T-helper 17 cell (primary cell): ENCODE measurements around the gene MYH9. TPM values are rescaled to one million over a fixed set of nuclear protein-coding genes. Genes with fewer than 3 reads are reported as not detected.

Source experiments
- ATAC-seq: fragments of 150-1000 bp; cut with Tn5 transposase; 2 replicates; pipeline ENCODE4 v1.10.0; 2021; ENCODE audit warnings: mild to moderate bottlenecking, moderate library complexity
- DNase-seq, 3 donors: peaks; one replicate each; pipeline versions ENCODE4 v3.0.0 to v3.0.0-alpha.2; 2020 to 2021
- H3K9me3 ChIP-seq: one replicate; pipeline ENCODE4 v1.7.0; 2013; ENCODE audit warnings: low read length, mild to moderate bottlenecking; ENCODE audit not compliant: control insufficient read depth, poor library complexity, severe bottlenecking
- H3K27ac Mint-ChIP-seq: one replicate; pipeline ENCODE4 v1.8.0; 2022; ENCODE audit warnings: mild to moderate bottlenecking, moderate library complexity, mixed read lengths
- H3K27me3 Mint-ChIP-seq: one replicate; pipeline ENCODE4 v1.8.0; 2022; ENCODE audit warnings: mixed read lengths
- H3K36me3 Mint-ChIP-seq: one replicate; pipeline ENCODE4 v1.8.0; 2022; ENCODE audit warnings: low read depth, mixed read lengths
- H3K4me1 Mint-ChIP-seq: one replicate; pipeline ENCODE4 v1.8.0; 2022; ENCODE audit warnings: mild to moderate bottlenecking, mixed read lengths
- H3K4me3 Mint-ChIP-seq: one replicate; pipeline ENCODE4 v1.8.0; 2022; ENCODE audit warnings: mild to moderate bottlenecking, moderate library complexity, mixed read lengths
- total RNA-seq, 4 donors: library from RNA in 2 of 4; stranded (reverse) in 2 of 4; gene quantifications; one replicate each; pipeline ENCODE4 v1.2.3 and lab custom pipeline; 2022 to 2026

MYH9 gene
- total RNA-seq, 2 donors from 2014 or later: 1,038 to 1,220 TPM

DNA sequence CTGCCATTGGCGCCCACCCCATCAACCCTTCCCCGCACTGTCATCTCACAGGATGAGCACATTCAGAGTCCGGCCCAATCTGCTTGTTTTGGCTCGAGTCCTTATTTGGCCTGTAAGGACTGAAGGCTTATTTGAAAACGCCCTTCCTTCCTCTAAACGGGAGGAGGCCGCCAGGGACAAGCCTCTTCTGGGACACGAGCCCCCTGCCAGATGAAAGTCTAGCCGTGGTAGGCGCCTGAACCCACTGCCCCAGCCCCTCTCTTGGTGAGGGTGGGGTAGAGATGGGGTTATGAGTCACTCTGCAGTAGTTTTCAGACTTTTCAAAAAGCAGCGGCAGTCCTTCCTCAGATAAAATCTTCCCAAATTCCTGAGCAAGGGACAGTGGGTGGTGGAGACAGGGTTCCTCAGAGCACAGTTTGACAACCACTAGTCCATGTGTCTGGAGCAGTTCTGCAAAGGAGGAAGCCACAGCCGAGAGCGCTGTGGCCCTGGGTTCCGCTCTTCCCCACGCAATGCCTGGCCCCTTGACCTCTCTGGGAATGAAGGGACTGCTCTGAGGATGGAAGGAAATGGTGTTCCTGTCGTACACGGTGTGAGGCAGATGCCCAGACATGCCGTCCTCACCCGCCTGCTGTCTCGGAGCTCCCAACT is 57.0 kb downstream of the MYH9 start:
- Mint-ChIP-seq H3K4me1 (peaks cover 79% of the 10 kb centered on the region), H3K36me3 (peaks cover 5% of the 10 kb centered on the region), H3K27ac (peak overlapping the region; percentile 98), H3K4me3 (peak overlapping the region; percentile 90), H3K27me3 (no peaks in the 10 kb centered on the region)
- no peak for ATAC-seq
- H3K9me3 ChIP-seq: no peaks in the 10 kb centered on the region
- peak in 1 of 3 donors; percentile 36 for DNase-seq

DNA sequence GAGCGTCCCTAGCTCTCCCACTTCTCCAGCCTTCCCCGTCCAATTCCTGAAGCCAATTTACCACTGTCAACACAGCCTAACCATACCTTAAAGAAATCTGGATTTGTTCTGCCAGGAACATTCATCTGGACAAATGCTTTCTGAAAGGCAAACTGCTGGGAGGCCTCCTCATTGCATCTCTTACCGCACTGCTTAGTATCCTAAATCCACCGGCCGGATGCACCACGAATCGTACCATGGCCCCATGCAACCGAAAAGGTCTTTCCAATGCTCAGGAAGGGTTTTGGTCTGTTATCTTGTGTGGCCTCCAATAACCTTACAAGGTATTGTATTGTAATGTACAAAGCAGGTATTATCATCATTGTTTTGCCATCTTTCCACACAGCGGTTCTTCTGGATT is 57.6 kb downstream of the MYH9 start:
- peak overlapping the region; percentile 90 for H3K4me3 Mint-ChIP-seq
- peak overlapping the region; percentile 98 for H3K27ac Mint-ChIP-seq
- DNase-seq: no peak
- no peak for ATAC-seq
- no peaks in the 10 kb centered on the region for H3K27me3 Mint-ChIP-seq
- H3K36me3 Mint-ChIP-seq: peaks cover 5% of the 10 kb centered on the region
- H3K9me3 ChIP-seq: no peaks in the 10 kb centered on the region
- H3K4me1 Mint-ChIP-seq: peaks cover 74% of the 10 kb centered on the region

DNA sequence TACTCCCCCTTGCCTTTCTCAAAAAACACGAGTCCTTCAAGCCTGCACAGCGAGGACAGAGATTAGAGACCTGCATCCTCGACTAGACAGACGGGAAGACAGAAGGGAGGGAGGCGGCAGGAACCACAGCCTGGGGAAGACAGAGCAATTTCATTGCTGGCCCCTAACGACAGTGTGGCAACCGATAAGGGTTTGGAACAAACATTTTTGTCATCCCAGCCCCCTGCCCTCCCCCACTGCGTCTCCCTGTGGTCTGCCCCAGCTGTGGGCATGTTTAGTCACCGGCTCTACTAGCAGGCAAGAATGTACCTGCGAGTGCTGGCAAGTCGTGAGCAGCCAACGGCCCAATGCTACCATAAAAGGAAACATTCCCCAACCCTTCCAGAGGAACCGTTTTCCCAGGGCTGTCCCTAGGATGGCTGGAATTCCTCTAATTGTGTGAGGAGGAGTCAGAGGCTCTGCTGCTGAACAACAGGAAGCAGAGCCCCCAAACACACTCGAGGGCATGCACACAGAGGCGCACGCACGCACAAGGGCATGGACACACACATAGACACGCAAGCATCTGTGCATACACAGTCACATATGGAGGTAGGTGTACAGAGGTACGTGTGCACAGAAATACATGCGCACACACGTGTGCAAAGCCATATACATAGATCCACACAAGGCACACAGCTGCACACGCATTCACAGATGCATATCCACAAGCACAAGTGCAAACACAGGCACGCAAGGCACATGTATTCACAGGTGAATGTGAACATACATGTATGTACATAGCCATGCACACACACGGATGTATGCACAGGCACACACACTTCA is 58.3 kb downstream of the MYH9 start:
- Mint-ChIP-seq H3K4me3 (peak overlapping the region; percentile 90), H3K36me3 (peaks cover 5% of the 10 kb centered on the region), H3K4me1 (peaks cover 72% of the 10 kb centered on the region), H3K27ac (peak overlapping the region; percentile 98), H3K27me3 (no peaks in the 10 kb centered on the region)
- DNase-seq (peak; percentile 36 to 72 (median 38)), ATAC-seq (peak; percentile 42)
- no peaks in the 10 kb centered on the region for H3K9me3 ChIP-seq

DNA sequence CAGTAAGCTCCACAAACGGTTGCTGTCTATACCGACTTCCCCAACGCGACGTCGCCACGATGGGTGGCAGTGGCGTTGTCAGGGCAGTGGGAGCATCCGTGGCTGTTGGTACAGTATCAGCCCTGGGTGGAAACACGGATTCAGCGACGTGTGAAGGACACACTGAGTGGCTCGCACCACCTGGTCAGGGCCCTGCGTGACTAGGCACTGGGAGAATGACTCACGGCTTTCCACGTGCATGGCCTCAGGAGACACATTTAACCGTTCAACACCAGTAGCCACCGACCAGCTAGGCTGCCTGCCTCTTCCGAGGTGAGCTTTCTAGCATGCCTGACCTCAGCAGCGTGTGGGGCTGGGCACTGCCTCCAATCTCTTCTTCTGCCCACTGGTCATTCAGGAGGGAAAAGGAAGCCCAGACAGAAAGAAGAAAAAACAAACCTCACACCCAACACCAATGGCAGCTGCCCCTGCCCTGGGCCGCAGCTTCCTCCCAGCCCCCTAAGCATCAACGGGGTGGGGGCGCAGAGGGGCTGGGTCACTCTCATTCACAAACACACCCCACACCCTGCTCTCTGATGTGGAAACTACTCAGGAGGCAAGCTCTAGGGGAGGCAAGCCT is 59.0 kb downstream of the MYH9 start:
- H3K36me3 Mint-ChIP-seq: peaks cover 5% of the 10 kb centered on the region
- DNase-seq: peak in 1 of 3 donors; percentile 27
- ATAC-seq: no peak
- peak overlapping the region; percentile 90 for H3K4me3 Mint-ChIP-seq
- H3K9me3 ChIP-seq: no peaks in the 10 kb centered on the region
- H3K27ac Mint-ChIP-seq: peak overlapping the region; percentile 98
- H3K4me1 Mint-ChIP-seq: peaks cover 67% of the 10 kb centered on the region
- no peaks in the 10 kb centered on the region for H3K27me3 Mint-ChIP-seq

DNA sequence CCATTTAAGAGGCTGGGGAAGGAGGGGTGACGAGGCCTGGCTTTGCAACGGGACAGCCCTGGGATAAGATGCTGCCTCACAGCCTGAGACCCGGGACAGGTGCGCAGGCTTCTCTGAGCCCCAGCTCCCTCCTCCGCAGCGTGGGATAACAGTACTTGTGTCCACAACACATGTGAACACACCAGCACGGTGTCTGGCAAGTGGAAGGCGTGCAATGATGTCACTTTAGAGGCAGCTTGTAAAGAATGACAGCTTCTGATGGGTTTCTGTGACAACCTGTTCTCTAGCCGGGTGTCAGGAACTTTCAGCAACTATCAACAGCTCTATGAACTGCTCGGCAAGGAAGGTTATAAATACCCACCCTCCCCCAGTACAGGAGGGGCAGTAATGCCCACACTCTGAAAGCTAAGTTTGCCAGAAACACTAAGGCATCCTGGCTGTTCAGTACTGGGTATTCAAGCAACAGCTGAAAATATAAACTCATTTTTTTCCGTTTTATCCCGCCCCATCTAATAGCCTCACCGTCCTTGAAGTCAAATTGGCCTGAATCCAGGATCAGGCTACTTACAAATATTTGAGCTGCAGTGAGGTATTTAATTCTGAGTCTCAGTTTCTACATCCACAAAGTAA is 59.7 kb downstream of the MYH9 start:
- Mint-ChIP-seq H3K4me1 (peaks cover 62% of the 10 kb centered on the region), H3K36me3 (peaks cover 5% of the 10 kb centered on the region), H3K27ac (peak overlapping the region; percentile 98), H3K27me3 (no peaks in the 10 kb centered on the region), H3K4me3 (no peak overlapping the region)
- ATAC-seq (no peak), DNase-seq (no peak)
- no peaks in the 10 kb centered on the region for H3K9me3 ChIP-seq

DNA sequence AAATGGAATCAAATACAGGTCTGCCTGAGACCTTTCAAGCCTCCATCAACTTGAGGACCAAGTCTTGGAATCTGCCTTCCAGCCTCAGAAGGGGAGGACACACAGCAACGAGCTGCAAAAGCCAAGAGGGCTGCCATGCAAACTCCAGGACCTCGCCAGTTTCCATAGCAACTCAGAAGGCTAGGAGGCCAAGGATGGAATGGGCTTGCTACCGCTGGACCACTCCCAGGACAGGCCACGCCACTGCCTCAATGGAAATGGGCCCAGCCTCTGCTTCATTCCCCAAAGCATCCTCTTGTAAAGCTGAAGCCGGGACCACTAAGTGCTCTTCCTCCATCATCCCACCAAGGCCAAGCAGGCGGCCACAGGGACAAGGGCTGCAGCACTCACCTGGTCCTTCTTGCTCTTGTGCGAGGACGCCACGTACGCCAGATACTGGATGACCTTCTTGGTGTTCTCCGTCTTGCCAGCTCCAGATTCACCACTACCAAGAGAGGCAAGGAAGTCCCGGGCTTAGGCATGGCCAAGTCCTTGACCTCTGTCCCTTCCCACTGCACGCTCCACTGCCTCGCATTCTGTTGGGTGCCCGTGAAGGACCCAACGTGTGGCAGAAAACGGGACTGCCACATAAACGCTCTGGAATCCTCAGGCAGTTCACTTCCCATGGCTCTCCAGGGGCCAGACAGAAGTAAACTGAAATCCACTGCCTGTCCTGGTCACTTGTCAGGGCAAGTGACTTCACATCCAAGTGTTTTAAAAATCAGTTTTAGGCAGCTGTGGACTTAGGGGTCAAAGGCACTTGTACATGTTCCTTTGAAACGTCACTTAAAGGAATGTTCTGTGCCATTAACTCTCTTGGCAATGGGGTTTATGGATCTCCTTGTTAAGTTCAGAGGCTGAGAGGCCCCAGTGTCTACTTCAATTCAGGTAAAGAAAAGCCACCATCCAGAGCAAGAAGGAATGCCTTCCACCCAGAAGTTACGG is 61.3 kb downstream of the MYH9 start:
- H3K9me3 ChIP-seq: no peaks in the 10 kb centered on the region
- Mint-ChIP-seq H3K36me3 (peaks cover 7% of the 10 kb centered on the region), H3K4me3 (no peak overlapping the region), H3K27ac (peak overlapping the region; percentile 78), H3K4me1 (peaks cover 52% of the 10 kb centered on the region), H3K27me3 (no peaks in the 10 kb centered on the region)
- DNase-seq: no peak
- no peak for ATAC-seq

DNA sequence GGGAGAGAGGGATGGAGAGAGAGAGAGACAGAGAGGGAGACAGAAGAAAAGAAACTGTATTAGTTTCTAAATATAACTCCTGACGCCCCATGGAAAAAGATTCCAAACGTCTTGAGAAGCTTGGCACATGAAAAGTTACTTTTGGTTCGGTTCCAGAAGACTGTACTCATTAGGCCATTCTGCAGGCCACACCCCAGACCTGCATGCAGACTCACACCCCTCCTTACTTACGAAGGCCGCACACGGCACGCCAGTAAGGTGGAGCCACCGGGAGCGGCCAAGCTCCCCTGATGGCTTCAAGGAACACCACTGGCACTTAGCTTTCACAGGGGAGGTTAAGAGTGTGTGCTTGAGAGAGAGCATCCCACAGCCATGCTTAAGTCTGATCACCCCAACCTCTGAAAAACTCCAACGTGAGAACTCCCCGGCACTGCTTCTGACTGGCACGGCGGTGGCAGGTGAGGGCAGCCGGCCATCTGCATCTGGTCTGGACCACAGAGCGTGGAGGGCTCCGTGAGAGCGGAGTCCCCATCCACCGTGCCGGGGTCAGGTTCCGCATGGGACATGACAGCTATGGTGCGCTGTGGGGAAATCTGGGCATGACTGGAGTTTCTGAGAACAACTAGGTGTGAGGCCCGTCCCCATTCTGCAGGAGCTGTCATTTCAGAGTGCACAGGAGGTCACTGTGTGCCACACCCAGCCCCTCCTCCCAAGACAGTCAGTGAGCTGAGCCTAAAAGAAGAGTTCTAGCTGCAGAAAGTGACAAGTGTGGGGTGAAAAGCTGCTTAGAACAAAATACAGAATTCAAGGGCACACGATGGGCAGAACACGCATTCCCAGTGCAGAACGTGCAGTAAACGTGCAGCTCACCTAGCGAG is 62.4 kb downstream of the MYH9 start:
- no peak for ATAC-seq
- no peak for DNase-seq
- H3K4me1 Mint-ChIP-seq: peaks cover 42% of the 10 kb centered on the region
- no peak overlapping the region for H3K4me3 Mint-ChIP-seq
- peak overlapping the region; percentile 78 for H3K27ac Mint-ChIP-seq
- peaks cover 7% of the 10 kb centered on the region for H3K36me3 Mint-ChIP-seq
- no peaks in the 10 kb centered on the region for H3K27me3 Mint-ChIP-seq
- no peaks in the 10 kb centered on the region for H3K9me3 ChIP-seq

DNA sequence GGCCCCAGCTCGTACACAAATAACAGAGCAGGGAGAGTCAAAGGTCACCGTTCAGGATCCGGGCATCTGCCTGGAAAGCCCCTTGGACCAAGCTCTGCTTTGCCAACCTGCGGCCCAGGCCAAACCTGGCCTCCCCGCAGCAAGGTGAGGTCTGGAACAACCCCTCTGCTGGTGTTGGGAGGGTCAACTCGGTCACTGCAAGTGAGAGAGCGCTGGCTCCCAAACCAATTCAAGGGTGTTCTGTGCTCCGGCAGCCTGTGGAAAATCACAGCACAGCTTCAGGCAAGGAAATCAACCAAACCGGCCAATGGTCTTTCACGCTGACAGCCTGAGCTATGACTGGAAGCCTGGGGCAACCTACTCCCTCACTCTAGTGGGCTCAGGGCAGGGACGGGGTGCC is 63.4 kb downstream of the MYH9 start:
- H3K27ac Mint-ChIP-seq: peak overlapping the region; percentile 53
- DNase-seq: no peak
- no peaks in the 10 kb centered on the region for H3K9me3 ChIP-seq
- peaks cover 32% of the 10 kb centered on the region for H3K4me1 Mint-ChIP-seq
- H3K27me3 Mint-ChIP-seq: no peaks in the 10 kb centered on the region
- peaks cover 5% of the 10 kb centered on the region for H3K36me3 Mint-ChIP-seq
- ATAC-seq: no peak
- H3K4me3 Mint-ChIP-seq: no peak overlapping the region

DNA sequence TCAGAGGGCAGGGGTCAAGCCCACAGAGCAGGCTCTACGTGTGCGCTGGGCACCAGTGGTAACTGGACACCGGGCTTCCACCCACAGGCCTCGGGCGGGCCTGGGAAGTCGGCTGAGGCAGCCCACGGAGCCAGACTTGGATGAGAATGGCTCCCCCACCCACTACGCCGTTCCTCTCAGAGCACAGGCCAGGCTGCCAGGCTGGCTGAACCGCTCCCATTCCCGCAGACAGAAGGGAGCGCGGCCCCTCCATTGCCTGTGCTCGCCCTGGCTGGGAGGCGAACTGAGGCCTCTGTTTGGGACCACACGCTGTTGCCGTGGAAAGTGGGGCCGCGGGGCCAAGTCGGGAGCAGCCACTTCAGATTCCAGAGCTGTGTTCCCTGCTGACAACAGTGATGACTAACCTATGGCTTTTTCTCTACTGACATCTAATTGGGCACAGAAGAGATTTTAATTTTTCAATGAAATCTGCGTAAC is 63.9 kb downstream of the MYH9 start:
- Mint-ChIP-seq H3K27me3 (no peaks in the 10 kb centered on the region), H3K4me3 (no peak overlapping the region), H3K4me1 (peaks cover 27% of the 10 kb centered on the region), H3K27ac (peak overlapping the region; percentile 53), H3K36me3 (peaks cover 5% of the 10 kb centered on the region)
- DNase-seq: no peak
- no peaks in the 10 kb centered on the region for H3K9me3 ChIP-seq
- no peak for ATAC-seq

DNA sequence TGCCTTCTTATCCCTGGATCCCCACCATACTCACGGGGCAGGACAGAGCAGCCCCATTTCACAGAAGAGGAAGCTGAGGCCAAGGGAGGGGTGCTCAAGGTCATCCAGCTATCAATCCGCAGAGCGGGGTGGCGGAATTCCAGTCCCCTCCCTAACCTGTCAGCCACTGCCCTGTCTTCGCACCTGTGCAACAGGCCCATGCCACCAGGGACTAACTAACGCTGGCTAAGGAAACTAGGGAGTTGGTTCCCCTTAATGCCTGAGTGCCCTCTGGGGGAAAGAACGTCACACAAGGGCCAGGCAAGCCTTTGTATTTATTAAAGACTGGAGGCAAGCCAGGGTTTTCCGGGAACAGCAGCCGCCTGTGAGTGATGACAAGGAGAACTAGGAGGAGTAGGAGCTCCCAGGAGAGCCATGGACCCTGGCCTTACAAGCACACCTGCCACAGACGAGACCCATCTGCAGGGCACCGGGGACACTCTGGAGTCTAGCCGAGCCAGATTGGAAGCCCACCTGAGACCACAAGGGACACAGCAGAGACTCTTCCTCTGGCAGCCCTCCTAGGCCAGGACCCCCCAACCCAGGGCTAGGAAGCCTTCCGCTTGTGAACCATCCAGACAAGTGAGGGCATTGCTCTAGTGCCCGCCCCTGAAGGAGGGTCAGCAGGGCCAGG is 64.4 kb downstream of the MYH9 start:
- H3K4me3 Mint-ChIP-seq: no peak overlapping the region
- H3K9me3 ChIP-seq: no peaks in the 10 kb centered on the region

DNA sequence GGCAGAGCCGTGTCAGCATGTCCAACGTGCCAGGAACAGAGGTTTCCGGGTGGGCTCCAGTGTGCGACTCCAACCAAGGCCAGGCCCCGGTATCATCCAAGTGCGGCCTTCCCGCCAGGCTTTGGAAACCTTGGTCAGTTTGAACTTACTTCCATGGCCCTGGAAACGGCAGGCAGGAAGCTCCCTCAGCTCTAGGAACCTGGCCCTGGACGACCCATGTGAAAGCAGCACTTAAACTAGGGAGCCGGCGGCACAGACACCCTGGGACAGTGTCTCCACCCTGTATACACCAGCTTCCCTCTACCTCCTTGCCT is 65.2 kb downstream of the MYH9 start:
- H3K4me1 Mint-ChIP-seq: peaks cover 16% of the 10 kb centered on the region
- peaks cover 5% of the 10 kb centered on the region for H3K36me3 Mint-ChIP-seq
- DNase-seq (no peak), ATAC-seq (no peak)
- no peaks in the 10 kb centered on the region for H3K9me3 ChIP-seq
- H3K27ac Mint-ChIP-seq: peak overlapping the region; percentile 87
- no peaks in the 10 kb centered on the region for H3K27me3 Mint-ChIP-seq
- H3K4me3 Mint-ChIP-seq: no peak overlapping the region

More for the DNA sequence above, 64.4 kb downstream of the MYH9 start:
- Mint-ChIP-seq H3K36me3 (peaks cover 5% of the 10 kb centered on the region), H3K4me1 (peaks cover 21% of the 10 kb centered on the region), H3K27ac (peak overlapping the region; percentile 87), H3K27me3 (no peaks in the 10 kb centered on the region)
- no peak for DNase-seq
- no peak for ATAC-seq
